Suprapubic skin (tissue), 4 donors: ENCODE data around the gene TMEM184C. TPM values are rescaled to one million over a fixed set of nuclear protein-coding genes. Genes with fewer than 3 reads are reported as not detected.

Experiments
- DNase-seq, 2 donors: peaks; one replicate each; pipeline ENCODE4 v3.0.0-alpha.2; 2019; ENCODE audit warnings: low spot score in 2 of 2
- H3K27ac ChIP-seq: fragments of 200-600 bp; sonication (generic); one replicate; pipeline ENCODE4 v1.5.1; 2019
- H3K27me3 ChIP-seq: fragments of 200-600 bp; sonication (generic); one replicate; pipeline ENCODE4 v1.5.1; 2019
- H3K36me3 ChIP-seq: fragments of 200-600 bp; sonication (generic); one replicate; pipeline ENCODE4 v1.5.1; 2019
- H3K4me1 ChIP-seq: fragments of 200-600 bp; sonication (generic); one replicate; pipeline ENCODE4 v1.5.1; 2019
- H3K4me3 ChIP-seq: fragments of 200-600 bp; sonication (generic); one replicate; pipeline ENCODE4 v1.5.1; 2019; ENCODE audit warnings: mild to moderate bottlenecking
- H3K9me3 ChIP-seq: fragments of 200-600 bp; sonication (generic); one replicate; pipeline ENCODE4 v1.5.1; 2019
- EP300 ChIP-seq: sonication (generic); formaldehyde crosslinking; IDR thresholded peaks from one replicate; pipeline ENCODE4 v1.6.1; 2017; ENCODE audit warnings: antibody characterized with exemption
- POLR2A ChIP-seq, 2 donors: fragments of 450-650 bp; IDR thresholded peaks; one replicate each; pipeline ENCODE4 v1.6.1; 2017; ENCODE audit warnings: antibody characterized with exemption in 2 of 2, mild to moderate bottlenecking in 2 of 2, moderate library complexity in 2 of 2
- POLR2AphosphoS5 ChIP-seq, 3 donors: sonication (generic); formaldehyde crosslinking; IDR thresholded peaks; one replicate each; pipeline ENCODE4 v1.6.1; 2017; ENCODE audit warnings: antibody characterized with exemption in 3 of 3
- WGBS: methylation state at CpG from one replicate; pipeline ENCODE4 v1.1.5; 2018; 5-methylcytosine and 5-hydroxymethylcytosine counted together
- total RNA-seq, 4 donors: library from RNA; depleted of rRNA; stranded (reverse); fragments of >200 nt; gene quantifications; one replicate each; pipeline ENCODE4 v1.1.0, GENCODE V29; 2016
- TF ChIP-seq, protein P1 (sequence below), 2 donors: fragments of 200-600 bp in 1 of 2; fragments of 450-650 bp in 1 of 2; sonication (generic) in 1 of 2; IDR thresholded peaks; one replicate each; pipeline ENCODE4 v1.5.1; 2016 to 2019; ENCODE audit warnings: antibody characterized with exemption in 2 of 2, mild to moderate bottlenecking in 1 of 2, moderate library complexity in 1 of 2

TMEM184C gene
- total RNA-seq, 4 donors from 2014 or later: 17.1 to 29.8 (median 21.1) TPM

DNA sequence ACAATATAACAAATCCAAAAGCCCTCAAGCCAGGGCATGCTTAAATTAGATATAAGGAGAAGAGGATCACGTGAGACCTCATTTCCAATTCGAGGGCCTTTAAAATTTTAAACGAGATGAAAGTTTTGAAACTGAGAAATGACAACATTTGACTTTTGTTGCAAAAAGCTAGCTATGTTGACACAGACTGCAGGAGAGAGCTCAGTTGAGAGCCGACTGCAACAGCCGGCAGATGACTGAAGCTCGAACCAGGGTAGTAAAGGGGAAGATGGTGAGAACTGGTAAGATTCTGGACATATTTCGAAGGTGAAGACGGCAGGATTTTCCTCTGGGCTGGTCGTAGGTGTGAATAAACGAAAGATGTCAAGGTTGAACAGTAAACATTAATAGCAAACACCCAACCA lies 66.0 kb downstream of the TMEM184C start:
- 1% methylated on average over 10 of the region's 10 CpGs for WGBS
- H3K27me3 ChIP-seq: no peaks in the 10 kb centered on the region
- peaks cover 22% of the 10 kb centered on the region for H3K4me1 ChIP-seq
- peak overlapping the region; percentile 87 for H3K27ac ChIP-seq
- no peaks in the 10 kb centered on the region for H3K9me3 ChIP-seq
- TF ChIP-seq POLR2AphosphoS5 (IDR thresholded peaks at IDR 0.05): no peak
- TF ChIP-seq POLR2A (IDR thresholded peaks at IDR 0.05): no peak
- TF ChIP-seq EP300: no peak
- TF ChIP-seq, protein P1, sequence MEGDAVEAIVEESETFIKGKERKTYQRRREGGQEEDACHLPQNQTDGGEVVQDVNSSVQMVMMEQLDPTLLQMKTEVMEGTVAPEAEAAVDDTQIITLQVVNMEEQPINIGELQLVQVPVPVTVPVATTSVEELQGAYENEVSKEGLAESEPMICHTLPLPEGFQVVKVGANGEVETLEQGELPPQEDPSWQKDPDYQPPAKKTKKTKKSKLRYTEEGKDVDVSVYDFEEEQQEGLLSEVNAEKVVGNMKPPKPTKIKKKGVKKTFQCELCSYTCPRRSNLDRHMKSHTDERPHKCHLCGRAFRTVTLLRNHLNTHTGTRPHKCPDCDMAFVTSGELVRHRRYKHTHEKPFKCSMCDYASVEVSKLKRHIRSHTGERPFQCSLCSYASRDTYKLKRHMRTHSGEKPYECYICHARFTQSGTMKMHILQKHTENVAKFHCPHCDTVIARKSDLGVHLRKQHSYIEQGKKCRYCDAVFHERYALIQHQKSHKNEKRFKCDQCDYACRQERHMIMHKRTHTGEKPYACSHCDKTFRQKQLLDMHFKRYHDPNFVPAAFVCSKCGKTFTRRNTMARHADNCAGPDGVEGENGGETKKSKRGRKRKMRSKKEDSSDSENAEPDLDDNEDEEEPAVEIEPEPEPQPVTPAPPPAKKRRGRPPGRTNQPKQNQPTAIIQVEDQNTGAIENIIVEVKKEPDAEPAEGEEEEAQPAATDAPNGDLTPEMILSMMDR (IDR thresholded peaks at IDR 0.05): no peak
- H3K36me3 ChIP-seq: peaks cover 14% of the 10 kb centered on the region
- DNase-seq: no peak
- H3K4me3 ChIP-seq: peak overlapping the region; percentile 86

DNA sequence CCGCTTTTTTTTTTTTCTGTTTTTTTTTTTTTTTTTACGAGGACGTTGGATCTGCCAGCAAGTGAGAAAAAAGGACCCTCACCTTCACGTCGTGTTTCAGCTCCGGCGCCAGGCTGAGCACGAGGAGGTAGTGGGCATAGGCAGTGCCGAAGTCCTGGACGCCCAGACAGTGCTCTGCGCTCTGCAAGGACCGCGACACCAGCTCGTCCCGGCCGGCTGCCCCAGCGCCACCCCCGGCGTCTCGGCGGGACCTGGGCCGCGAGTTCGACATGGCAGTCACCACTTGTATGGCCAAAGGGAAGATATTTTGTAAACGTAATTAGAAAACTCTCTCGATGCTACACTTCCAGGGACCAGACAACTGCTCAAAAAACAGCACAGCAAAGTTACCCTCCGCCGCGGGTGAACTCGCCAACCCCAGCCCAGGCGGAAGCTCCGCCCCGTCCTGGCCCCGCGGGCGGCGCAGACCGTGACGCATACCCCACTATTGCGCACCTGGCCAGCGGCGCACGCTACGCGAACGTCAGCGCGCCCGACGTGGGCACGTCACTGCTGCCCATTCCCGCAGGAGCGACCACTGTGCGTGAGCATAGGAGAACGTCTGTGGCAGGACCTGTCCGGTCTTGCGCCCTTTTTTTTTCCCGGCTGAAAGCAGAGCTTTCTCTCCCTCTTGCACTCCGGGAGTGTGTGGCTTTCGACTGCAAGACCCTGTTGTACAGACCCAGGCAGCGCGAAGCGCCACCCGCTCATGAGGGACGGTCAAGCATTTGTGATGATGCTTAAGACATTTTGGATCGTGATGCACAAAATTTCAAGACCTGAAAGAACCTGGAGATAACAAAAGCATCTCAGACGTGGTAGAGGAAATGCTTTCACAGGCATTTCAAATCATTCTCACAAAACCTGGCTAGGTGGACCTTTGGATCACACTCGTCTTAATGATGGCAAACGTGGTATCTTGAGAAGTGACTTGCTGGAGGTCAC lies 66.8 kb downstream of the TMEM184C start, which contains the start of gene PRMT9:
Gene PRMT9, minus strand, starts transcription at position 447 of the 984 bp plus-strand sequence. Its CDS starts 176 bp downstream, at position 271.
- TF ChIP-seq EP300 (peak; percentile 88), POLR2AphosphoS5 (IDR thresholded peaks at IDR 0.05) (peak in 2 of 3 donors; percentile 20 to 78), POLR2A (IDR thresholded peaks at IDR 0.05) (peak in 1 of 2 donors; percentile 43)
- TF ChIP-seq, protein P1 (IDR thresholded peaks at IDR 0.05): no peak
- peaks cover 22% of the 10 kb centered on the region for H3K4me1 ChIP-seq
- peak within 1 kb of the TSS; percentile 86 for H3K4me3 ChIP-seq
- H3K36me3 ChIP-seq: peaks cover 6% of the 10 kb centered on the region
- no peaks in the 10 kb centered on the region for H3K27me3 ChIP-seq
- peak within 1 kb of the TSS; percentile 87 for H3K27ac ChIP-seq
- H3K9me3 ChIP-seq: no peaks in the 10 kb centered on the region
- WGBS: under 1% methylated on average over 68 of the region's 69 CpGs
- DNase-seq: peak; percentile 90 to 92

- Histone ChIP-seq H3K27me3 (no peaks in the 10 kb centered on the region), H3K4me1 (peaks cover 6% of the 10 kb centered on the region), H3K4me3 (no peak overlapping the region), H3K9me3 (no peaks in the 10 kb centered on the region), H3K36me3 (no peaks in the 10 kb centered on the region), H3K27ac (no peak overlapping the region)
- no peak for TF ChIP-seq POLR2AphosphoS5 (IDR thresholded peaks at IDR 0.05)
- no peak for TF ChIP-seq EP300
- TF ChIP-seq, protein P1 (IDR thresholded peaks at IDR 0.05): no peak
- TF ChIP-seq POLR2A (IDR thresholded peaks at IDR 0.05): no peak
- DNase-seq: no peak
- 60% methylated on average over 4 of the region's 4 CpGs for WGBS
Observed at GRCh38 chr4:147689067-147689466, 71.9 kb downstream of the TMEM184C start.

GRCh38 chr4:147691820-147692219 lies 74.6 kb downstream of the TMEM184C start:
- H3K27me3 ChIP-seq: no peaks in the 10 kb centered on the region
- no peak for DNase-seq

More at GRCh38 chr4:147691820-147692219, 74.6 kb downstream of the TMEM184C start:
- H3K4me3 ChIP-seq: no peak overlapping the region
- no peaks in the 10 kb centered on the region for H3K9me3 ChIP-seq
- 90% methylated on average over 2 of the region's 2 CpGs for WGBS
- H3K4me1 ChIP-seq: no peaks in the 10 kb centered on the region
- TF ChIP-seq POLR2A (IDR thresholded peaks at IDR 0.05) (no peak), POLR2AphosphoS5 (IDR thresholded peaks at IDR 0.05) (no peak), EP300 (no peak)
- TF ChIP-seq, protein P1 (IDR thresholded peaks at IDR 0.05): no peak
- H3K27ac ChIP-seq: no peak overlapping the region
- H3K36me3 ChIP-seq: no peaks in the 10 kb centered on the region
